BE2C (cell line): Measurements from ENCODE around the gene HOXA13.

Experiments
- DNase-seq: peaks from one replicate; pipeline ENCODE4 v3.0.0-alpha.2; 2020
- H3K27me3 ChIP-seq: fragments of 250-450 bp; sonication (Bioruptor Pico); 2 replicates; pipeline ENCODE4 v1.5.1; 2020; ENCODE audit warnings: mild to moderate bottlenecking
- H3K36me3 ChIP-seq: fragments of 250-450 bp; sonication (Bioruptor Pico); 2 replicates; pipeline ENCODE4 v1.5.1; 2020; ENCODE audit warnings: mild to moderate bottlenecking
- H3K4me1 ChIP-seq: fragments of 250-450 bp; sonication (Bioruptor Pico); 2 replicates; pipeline ENCODE4 v1.5.1; 2020
- H3K4me3 ChIP-seq: 2 replicates; pipeline ENCODE4 v1.5.1; 2011; ENCODE audit warnings: low read depth, low read length
- H3K9me3 ChIP-seq: fragments of 250-450 bp; sonication (Bioruptor Pico); 2 replicates; pipeline ENCODE4 v1.5.1; 2020
- CTCF ChIP-seq: IDR thresholded peaks from 2 replicates; pipeline ENCODE4 v1.5.1; 2012; ENCODE audit warnings: mild to moderate bottlenecking, low read depth, low read length

The HOXA13 gene

GRCh38 chr7:27168265-27168947 is 31.5 kb downstream of the HOXA13 start:
- no peaks in the 10 kb centered on the region; the same call in 1 of the 2 replicates for H3K9me3 ChIP-seq
- no peaks in the 10 kb centered on the region for H3K36me3 ChIP-seq
- peaks cover 100% of the 10 kb centered on the region for H3K27me3 ChIP-seq
- H3K4me3 ChIP-seq, result no peak overlapping the region
- TF ChIP-seq CTCF, result no peak
- H3K4me1 ChIP-seq, result no peaks in the 10 kb centered on the region
- DNase-seq, result no peak

- no peak for TF ChIP-seq CTCF
- no peak for DNase-seq
- Histone ChIP-seq H3K27me3 (peaks cover 100% of the 10 kb centered on the region), H3K4me3 (no peak overlapping the region), H3K36me3 (no peaks in the 10 kb centered on the region), H3K4me1 (no peaks in the 10 kb centered on the region), H3K9me3 (no peaks in the 10 kb centered on the region)
These were observed 32.0 kb downstream of the HOXA13 start for GRCh38 chr7:27167916-27168264.

- no peak overlapping the region for H3K4me3 ChIP-seq
- H3K4me1 ChIP-seq, result no peaks in the 10 kb centered on the region
- peaks cover 100% of the 10 kb centered on the region for H3K27me3 ChIP-seq
- H3K36me3 ChIP-seq, result no peaks in the 10 kb centered on the region
- no peak for DNase-seq
- TF ChIP-seq CTCF, result no peak
- no peaks in the 10 kb centered on the region for H3K9me3 ChIP-seq
These were observed 33.1 kb downstream of the HOXA13 start for GRCh38 chr7:27166531-27167505.

- H3K27me3 ChIP-seq, result peaks cover 97% of the 10 kb centered on the region
- TF ChIP-seq CTCF, result no peak
- DNase-seq, result no peak
- no peaks in the 10 kb centered on the region for H3K9me3 ChIP-seq
- H3K4me3 ChIP-seq, result no peak overlapping the region
- no peaks in the 10 kb centered on the region for H3K36me3 ChIP-seq
- no peaks in the 10 kb centered on the region for H3K4me1 ChIP-seq
These were observed 33.8 kb downstream of the HOXA13 start for GRCh38 chr7:27165996-27166530.

- no peak for TF ChIP-seq CTCF
- Histone ChIP-seq H3K9me3 (no peaks in the 10 kb centered on the region), H3K4me1 (no peaks in the 10 kb centered on the region), H3K27me3 (peaks cover 97% of the 10 kb centered on the region), H3K4me3 (no peak within 1 kb of the TSS), H3K36me3 (no peaks in the 10 kb centered on the region)
- DNase-seq, result no peak
These were observed 34.5 kb downstream of the HOXA13 start, which contains the start of gene HOXA9 for GRCh38 chr7:27165089-27165995. Gene HOXA9 (minus strand): TSS chr7:27165537. CDS start chr7:27165457, 80 bp downstream.
